ENCODE results near the gene KERA. TPM values are rescaled to one million over a fixed set of nuclear protein-coding genes. Genes with fewer than 3 reads are reported as not detected.
"Not testable (repeated sequence)": the region's sequence is repeated elsewhere in the genome, so short reads cannot be mapped to it uniquely, and the experiment has no call there.

Gene KERA
- not detected in 2 replicates for total RNA-seq

- DNase-seq (ENCODE audit: low read depth, low spot score), result no peak
Observed at GRCh38 chr12:91057368-91058165, at the start of gene KERA. TSS of gene KERA (minus strand) at chr12:91058024. CDS start at chr12:91056281, 1,743 bp downstream.

GRCh38 chr12:91106283-91106682, 48.5 kb upstream of the KERA start:
- DNase-seq (ENCODE audit: low read depth, low spot score), result no peak

DNA sequence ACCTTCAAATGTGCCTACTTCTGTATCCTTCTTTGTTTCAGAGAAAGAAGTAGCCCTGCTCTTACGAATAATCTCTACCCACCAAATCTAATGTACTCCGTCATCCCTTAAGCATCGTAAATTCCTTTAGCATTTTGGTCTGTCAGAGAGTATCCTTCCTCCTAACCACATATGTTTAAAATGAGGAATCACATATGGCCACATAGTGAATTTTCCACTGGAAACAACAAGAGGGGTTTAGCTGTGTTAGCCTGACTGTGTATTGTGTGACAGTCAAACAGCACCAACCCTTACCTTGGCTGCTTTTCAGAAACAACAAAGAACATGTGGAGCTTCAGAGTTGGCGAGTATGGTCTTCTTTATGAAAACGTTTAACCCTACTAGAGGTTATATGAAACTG, 48.0 kb upstream of the KERA start:
- DNase-seq (ENCODE audit: low read depth, low spot score), result no peak

DNA sequence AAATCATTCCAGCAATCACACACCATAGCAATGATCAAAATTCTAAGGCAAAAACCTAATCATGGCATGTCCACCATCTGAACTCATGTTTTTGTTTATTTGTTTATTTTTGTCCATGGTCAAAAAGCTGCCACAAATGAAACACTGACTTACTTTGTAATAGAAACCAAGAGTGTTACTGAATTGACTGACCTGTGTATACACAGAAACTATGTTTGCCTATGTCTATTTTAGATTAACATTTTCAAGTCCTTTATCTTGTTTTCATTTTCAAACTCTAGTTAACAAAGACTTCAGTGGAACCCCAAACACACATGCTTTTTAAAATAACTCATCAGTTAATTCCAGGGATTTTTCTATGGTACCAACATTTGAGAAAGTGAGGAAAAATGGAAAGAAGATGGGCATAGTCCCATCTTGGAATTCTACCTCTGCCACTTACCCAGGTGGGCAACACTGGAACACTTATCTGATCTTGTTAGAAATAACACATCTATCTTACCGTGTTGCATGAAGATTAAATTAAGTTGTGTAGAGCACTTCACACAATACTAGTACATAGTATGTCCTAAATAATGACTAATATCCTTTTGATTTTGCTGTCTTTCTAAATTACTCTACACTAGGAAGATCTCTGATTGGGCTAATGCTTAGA, 47.1 kb upstream of the KERA start:
- DNase-seq (ENCODE audit: low read depth, low spot score), result no peak

GRCh38 chr12:91103624-91104023, 45.8 kb upstream of the KERA start:
- no peak for DNase-seq (ENCODE audit: low read depth, low spot score)

DNA sequence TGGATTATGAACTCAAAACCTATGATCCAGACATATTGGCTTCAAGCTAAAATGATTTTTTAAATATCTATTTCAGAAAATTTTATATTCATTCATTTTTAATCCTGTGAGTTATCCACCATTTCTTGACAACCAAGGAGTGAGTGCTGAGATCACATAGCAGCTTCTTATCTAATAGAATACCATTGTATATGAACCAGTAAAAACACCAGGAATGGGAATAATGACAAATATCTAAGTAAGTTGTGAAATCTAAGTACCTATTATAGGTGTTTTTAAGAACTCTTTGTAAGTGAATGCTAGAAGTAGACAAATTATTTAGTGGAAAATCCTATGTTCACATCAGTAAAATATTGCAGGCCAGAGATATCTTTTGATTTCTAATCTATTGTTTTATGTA, 45.3 kb upstream of the KERA start:
- no peak for DNase-seq (ENCODE audit: low read depth, low spot score)

DNA sequence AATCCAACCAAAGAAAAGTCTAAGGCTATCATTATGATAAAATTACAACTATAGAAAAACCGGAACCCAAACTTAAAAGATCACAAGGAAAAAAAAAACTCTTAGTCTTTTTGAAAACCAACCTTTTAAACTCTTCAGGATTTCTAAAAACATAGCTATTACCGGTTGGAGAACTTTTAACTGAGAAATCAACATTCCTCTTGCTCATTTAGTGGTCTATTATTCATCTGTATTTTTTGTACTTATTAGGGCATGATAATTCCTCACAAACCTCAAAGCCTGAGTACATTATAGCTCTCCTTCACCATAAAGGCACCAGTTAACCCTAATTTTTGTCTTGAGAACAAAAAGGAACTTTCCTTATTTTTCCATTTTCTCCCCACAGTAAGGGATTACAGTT, 43.1 kb upstream of the KERA start:
- no peak for DNase-seq (ENCODE audit: low read depth, low spot score)

GRCh38 chr12:91099836-91100235, 42.0 kb upstream of the KERA start:
- DNase-seq (ENCODE audit: low read depth, low spot score), result no peak

DNA sequence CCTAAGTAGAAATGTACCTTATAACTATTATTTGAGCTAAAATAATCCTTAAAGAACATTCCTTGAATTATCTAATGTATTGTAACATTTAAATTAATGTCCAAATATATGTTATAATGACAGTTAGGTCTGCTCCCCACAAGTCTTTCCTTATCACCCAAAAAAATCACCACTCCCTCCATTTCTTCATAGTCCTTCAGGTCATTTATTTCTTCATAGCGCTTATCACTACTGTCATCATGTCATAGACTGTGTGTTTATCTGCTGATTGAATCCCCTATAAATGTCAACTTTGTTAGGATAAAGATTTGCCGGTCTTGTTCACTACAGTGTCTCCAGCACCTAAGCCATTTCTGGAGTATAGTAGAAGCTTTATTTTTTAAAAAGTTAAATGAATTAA, 41.5 kb upstream of the KERA start:
- no peak for DNase-seq (ENCODE audit: low read depth, low spot score)

DNA sequence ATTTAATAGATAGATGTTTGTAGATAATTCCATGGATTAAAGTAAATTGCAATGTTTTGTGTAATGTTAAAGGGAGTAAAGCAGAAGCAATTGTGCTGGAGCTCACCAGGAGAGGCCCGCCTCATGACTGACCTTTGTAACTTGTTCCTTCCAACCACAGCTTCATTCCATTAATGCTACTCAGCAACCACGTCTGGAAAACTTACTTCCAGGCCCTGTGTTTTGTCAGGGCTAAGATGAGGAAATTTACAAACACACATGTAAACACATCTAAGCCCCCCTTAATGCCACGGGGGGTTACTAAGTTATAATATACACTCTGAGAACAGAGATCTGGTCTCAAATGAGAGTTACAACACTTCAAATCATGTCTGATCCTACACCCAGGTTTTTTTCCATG, 41.1 kb upstream of the KERA start:
- no peak for DNase-seq (ENCODE audit: low read depth, low spot score)

GRCh38 chr12:91098461-91098860, 40.6 kb upstream of the KERA start:
- no peak for DNase-seq (ENCODE audit: low read depth, low spot score)

DNA sequence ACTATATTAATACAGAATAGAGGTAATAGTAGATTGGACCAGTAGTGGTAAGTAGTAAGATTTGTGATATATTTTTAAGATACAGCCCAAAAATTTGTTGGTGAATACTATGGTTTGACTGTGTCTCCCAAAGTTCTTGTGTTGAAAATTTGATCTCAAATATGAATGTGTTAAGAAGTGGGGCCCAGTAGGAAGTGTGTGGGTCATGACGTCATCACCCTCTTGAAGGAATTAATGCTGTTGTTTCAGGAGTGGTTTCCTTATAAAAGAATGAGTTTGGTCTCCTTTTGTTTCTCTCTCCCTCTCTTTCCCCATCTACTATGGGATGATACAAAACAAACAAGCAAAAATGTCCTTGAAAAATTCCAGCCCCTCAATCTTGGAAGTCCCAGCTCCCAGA, 37.1 kb upstream of the KERA start:
- DNase-seq (ENCODE audit: low read depth, low spot score), result no peak

- no peak for DNase-seq (ENCODE audit: low read depth, low spot score)
Observed at GRCh38 chr12:91094032-91094662, 36.3 kb upstream of the KERA start.

GRCh38 chr12:91093341-91093740, 35.5 kb upstream of the KERA start:
- no peak for DNase-seq (ENCODE audit: low read depth, low spot score)

GRCh38 chr12:91091916-91092715, 34.3 kb upstream of the KERA start:
- no peak for DNase-seq (ENCODE audit: low read depth, low spot score)

DNA sequence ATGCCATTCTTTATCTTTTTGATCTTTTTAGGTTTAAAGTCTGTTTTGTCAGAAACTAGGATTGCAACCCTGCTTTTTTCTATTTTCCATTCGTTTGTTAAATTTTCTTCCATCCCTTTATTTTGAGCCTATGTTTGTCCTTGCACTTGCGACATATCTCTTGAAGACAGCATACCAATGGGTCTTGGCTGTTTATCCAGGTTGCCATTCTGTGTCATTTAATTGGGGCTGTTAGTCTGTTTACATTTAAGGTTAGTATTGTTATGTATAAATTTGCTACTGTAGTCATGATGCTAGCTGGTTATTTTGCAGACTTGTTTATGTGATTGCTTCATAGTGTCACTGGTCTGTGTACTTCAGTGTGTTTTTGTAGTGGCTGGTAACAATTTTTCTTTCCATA, 32.1 kb upstream of the KERA start:
- DNase-seq (ENCODE audit: low read depth, low spot score), result not testable (repeated sequence)

DNA sequence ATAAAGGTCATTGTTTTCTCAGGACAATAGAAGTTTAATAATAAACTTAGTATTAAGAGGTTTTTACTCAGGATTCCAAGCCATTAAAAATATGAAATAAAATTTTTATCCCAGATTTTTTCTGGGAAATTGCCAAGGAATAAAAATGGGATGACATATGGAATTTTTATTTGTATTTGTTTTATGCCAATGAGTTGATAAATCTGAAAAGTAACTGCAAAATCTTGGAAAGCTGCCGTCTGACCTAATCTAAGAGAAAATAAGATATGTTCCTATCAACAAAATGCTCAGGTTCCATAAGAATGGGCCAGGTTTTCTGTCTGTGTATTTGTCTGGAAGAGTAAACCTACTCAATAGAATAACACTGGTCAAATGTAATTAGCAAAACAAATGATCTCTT, 22.2 kb upstream of the KERA start:
- no peak for DNase-seq (ENCODE audit: low read depth, low spot score)

DNA sequence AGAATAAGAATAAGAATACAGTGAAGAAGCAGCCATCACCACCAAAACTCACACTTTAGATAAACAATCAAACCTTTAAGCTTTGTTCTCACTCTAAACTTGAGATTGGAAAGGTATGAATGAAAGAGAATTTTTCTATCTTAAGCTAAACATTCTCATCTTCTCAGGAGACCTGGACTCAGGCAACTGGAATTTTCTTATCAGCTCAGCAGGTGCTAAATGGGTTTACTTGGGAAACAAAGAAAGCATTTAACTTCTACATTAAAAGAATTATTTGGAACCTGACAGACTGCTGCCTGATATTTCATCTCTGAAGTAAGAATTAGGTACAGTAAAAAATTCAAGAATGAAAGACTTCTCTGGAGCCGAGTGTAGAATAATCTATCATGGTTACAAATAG, 20.7 kb upstream of the KERA start:
- no peak for DNase-seq (ENCODE audit: low read depth, low spot score)

- DNase-seq (ENCODE audit: low read depth, low spot score), result no peak
Observed at GRCh38 chr12:91077228-91077954, 19.6 kb upstream of the KERA start.

GRCh38 chr12:91074851-91075250, 17.0 kb upstream of the KERA start:
- no peak for DNase-seq (ENCODE audit: low read depth, low spot score)

DNA sequence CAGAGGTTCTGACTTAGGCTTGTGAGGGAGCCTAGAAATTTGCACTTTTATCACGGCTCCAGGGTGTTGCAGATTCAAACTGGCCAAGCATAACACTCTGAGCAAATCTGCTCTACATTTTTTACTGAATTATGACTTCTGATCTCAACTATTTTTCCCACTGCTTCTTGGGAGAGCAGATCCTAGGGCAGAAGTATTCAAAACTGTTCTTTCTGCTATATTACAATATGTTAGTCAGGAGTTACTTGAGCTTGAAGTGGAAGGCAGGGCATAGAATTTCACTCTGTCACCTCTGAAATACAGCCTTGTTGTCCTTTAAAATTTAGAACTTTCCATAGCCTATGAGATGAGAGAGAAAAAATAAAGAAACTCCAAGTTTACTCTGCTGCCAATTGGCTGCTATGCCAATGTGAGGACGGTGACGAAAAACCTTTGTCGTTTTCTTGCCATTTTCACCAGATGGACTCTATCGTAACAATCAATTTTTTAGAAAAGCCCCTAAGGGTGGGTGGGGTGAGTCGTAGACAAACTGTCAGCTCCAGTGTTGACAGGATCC, 16.4 kb upstream of the KERA start:
- DNase-seq (ENCODE audit: low read depth, low spot score), result no peak

All from pulmonary artery endothelial cell (primary cell).